ENCODE data around the gene ESYT1.

GRCh38 chr12:56143870-56144269 lies 15.8 kb downstream of the ESYT1 start:
- TF ChIP-seq CTCF (conservative IDR thresholded peaks at IDR 0.05; ENCODE audit: low read length) (no peak), EZH2phosphoT487 (IDR thresholded peaks at IDR 0.05; ENCODE audit: borderline replicate concordance, low read depth, low read length) (no peak)
